Measurements from ENCODE around the gene CKB.

CKB gene

DNA sequence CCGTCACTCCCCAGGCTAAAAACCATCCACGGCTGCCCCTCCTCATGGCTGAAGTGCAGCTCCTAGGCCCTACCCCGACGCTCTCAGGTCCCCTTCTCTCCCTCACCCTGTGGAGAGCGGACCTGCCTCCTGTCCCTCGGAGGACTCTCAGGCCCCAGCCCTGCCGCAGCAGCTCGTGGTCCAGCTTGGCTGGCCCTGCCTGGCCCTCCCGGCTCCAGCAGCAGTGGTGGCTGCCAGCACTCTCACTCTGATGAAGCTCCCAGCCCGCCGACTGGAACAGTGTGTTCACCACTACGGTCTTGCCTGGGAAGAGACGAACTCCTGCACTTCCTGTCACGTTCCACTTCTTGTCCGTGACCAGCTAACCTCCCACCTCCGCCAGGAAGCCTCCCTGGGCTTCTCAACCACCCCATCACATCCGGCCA is 28.7 kb upstream of the CKB start:
- Histone ChIP-seq H3K4me3 (replicated peaks; ENCODE audit: low read depth, low read length) (no peak overlapping the region), H3K27me3 (replicated peaks; ENCODE audit: control insufficient read depth, insufficient read depth, low read length) (no peaks in the 10 kb centered on the region), H3K36me3 (ENCODE audit: control insufficient read depth, insufficient read depth, low read length) (no peaks in the 10 kb centered on the region)
- no peak for DNase-seq (ENCODE audit: extremely low read depth, insufficient read length)
- no peak for TF ChIP-seq CTCF (IDR thresholded peaks at IDR 0.05; ENCODE audit: insufficient read depth, low read length, poor library complexity, severe bottlenecking)

DNA sequence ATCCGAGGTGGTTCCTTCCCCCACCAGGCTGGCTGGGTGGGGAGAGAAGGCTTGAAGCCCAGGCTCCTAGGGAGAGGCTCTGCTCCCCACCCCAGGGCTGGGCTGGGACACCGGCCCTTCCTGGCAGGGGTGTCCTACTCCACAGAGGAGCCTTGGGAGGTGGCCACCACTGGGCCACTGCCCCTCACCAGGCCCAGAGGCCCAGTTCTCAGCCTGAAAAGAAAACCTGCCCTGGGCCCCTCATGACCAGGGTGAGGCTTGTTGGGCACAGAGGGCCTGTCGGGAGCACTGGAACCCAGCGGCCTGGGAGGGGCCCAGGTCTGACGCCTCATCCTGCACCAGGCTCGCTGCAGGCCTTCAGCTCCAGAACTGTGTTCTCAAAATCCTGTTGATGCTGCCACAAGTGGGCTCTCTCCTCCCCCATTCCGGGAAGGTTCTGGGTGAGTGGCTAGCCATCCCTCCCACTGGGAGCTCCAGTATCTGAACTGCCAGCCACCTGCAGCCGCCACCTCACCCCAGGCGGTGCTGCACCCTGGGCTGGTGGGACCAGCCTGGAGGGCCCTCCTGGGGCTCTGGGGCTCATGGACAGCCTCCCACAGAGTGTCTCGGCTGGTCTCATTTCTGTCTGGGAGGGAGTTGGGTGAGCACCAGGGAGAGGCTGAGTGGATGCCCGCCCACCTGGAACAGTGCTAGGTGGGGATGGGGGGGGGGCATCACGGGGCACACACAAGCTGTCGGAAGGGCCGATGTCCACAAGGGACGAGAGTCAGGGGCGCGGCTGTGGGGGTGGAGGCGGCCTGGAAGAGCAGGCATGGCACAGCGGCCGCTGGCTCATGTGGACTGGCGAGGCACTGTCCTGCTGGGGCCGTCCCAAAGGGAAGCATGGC is 28.1 kb upstream of the CKB start:
- no peaks in the 10 kb centered on the region for H3K36me3 ChIP-seq (ENCODE audit: control insufficient read depth, insufficient read depth, low read length)
- no peak for TF ChIP-seq CTCF (IDR thresholded peaks at IDR 0.05; ENCODE audit: insufficient read depth, low read length, poor library complexity, severe bottlenecking)
- H3K4me3 ChIP-seq (replicated peaks; ENCODE audit: low read depth, low read length): no peak overlapping the region
- DNase-seq (ENCODE audit: extremely low read depth, insufficient read length): no peak
- no peaks in the 10 kb centered on the region for H3K27me3 ChIP-seq (replicated peaks; ENCODE audit: control insufficient read depth, insufficient read depth, low read length)

DNA sequence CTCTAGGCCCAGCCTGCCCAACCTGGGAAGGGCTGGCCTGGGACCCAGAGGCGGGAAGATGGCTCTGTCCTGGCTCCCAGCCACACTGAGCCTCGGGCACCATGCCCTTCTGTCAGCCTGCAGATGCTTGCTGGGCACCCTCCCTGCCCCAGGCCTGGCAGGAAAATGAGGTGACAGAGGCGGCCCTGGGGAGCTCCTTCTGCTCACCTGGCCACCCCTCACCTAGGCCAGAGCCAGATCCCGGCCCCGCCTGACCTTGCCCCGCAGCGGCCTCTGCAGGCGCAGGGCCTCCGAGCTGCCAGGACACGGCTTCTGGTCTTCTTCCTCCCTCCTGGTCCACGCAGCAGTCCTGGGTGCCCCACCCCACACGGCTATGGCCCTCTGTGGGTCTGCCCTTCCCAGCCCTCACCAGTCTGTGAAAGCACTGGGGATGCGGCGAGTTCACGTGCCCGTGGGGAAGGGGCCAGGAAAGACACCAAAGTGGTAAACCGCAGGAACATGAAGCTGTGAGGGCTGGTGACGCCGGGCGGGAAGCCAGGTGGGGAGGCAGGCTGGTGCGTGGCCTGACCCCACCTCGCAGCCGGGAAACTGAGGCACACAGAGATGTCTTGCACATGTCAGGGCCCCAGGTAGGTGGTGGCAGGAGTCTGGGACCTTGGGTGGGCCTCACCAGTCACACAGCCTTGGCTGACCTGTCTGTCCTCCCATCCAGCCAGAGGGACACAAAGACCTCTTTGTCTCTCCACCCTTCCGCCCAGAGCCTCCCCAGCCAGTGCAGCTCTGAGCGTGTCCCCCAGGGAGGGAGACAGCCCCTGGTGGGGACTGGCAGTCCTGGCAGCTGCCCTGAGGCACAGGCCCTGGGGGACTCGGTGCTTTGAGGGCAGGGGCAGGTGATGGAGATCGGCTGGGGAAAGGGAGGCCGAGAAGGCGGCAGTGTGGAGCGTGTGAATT is 27.0 kb upstream of the CKB start:
- Histone ChIP-seq H3K36me3 (ENCODE audit: control insufficient read depth, insufficient read depth, low read length) (no peaks in the 10 kb centered on the region), H3K27me3 (replicated peaks; ENCODE audit: control insufficient read depth, insufficient read depth, low read length) (no peaks in the 10 kb centered on the region), H3K4me3 (replicated peaks; ENCODE audit: low read depth, low read length) (no peak overlapping the region)
- no peak for TF ChIP-seq CTCF (IDR thresholded peaks at IDR 0.05; ENCODE audit: insufficient read depth, low read length, poor library complexity, severe bottlenecking)
- peak; percentile 6 for DNase-seq (ENCODE audit: extremely low read depth, insufficient read length)

DNA sequence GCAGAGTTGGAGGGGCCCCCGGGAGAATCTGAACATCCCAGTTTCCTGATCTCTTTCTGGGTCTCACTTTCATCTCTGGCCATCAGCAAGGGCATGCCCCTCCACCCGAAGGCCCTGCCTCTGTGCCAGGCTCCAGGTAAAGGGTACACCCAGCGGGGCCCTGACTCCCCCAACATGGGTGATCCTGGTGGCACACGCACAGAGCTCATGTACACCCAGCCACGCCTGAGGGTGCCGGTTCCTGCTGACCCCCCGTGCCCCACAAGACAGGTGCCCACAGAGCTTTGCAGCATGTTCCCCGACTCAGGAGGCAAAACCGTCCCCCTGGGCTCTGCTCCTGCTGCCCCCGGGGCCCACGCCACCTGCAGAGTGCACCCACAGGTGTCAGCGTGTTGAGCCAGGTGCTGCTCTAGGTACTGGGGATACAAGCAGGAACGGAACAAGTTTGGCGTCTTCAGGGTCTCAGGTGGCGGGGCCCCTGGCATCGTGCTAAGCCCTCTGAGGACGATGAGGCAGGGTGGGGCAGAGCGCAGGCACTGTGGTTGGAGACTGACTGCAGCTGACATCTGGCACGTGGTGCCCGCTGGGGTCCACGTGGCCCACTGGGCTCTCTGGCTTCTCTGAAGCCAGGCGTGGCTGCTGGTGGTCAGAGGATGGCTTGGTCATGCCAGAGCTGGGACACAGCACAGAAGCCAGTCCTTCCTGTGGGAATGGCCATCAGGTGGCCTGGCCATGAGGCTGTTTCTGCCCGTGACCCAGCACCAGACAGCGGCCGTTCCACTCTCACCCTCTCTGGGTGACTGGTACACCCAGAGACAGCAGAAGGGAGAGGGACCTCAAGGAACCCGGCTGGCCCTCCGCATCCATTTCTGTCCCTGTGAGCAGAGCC is 26.1 kb upstream of the CKB start:
- Histone ChIP-seq H3K36me3 (ENCODE audit: control insufficient read depth, insufficient read depth, low read length) (no peaks in the 10 kb centered on the region), H3K4me3 (replicated peaks; ENCODE audit: low read depth, low read length) (no peak overlapping the region), H3K27me3 (replicated peaks; ENCODE audit: control insufficient read depth, insufficient read depth, low read length) (no peaks in the 10 kb centered on the region)
- TF ChIP-seq CTCF (IDR thresholded peaks at IDR 0.05; ENCODE audit: insufficient read depth, low read length, poor library complexity, severe bottlenecking): no peak
- no peak for DNase-seq (ENCODE audit: extremely low read depth, insufficient read length)

DNA sequence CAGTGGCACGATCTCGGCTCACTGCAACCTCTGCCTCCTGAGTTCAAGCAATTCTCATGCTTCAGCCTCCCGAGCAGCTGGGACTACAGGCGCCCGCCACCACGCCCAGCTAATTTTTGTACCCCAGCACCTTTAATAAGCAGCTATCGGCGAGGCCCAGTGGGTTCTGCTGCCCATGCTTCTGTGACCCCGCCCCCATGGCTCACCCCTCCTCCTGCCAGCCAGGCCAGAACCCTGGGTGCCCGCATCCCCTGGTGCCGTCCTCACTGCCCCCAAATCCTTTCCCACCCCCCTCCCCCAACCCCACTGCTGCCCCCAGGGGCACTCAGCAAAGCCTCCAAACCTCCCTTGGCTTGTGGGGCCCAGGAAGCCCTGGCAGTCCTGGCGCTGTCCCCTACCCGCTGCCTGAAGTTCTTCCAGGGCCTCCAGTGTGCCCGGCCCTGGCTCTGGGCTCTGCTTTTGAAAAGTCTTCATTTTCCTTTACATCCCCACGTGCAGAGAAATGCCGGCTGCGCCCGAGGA is 25.4 kb upstream of the CKB start:
- no peak for TF ChIP-seq CTCF (IDR thresholded peaks at IDR 0.05; ENCODE audit: insufficient read depth, low read length, poor library complexity, severe bottlenecking)

More for the DNA sequence above, 25.4 kb upstream of the CKB start:
- H3K36me3 ChIP-seq (ENCODE audit: control insufficient read depth, insufficient read depth, low read length): no peaks in the 10 kb centered on the region
- DNase-seq (ENCODE audit: extremely low read depth, insufficient read length): no peak
- H3K4me3 ChIP-seq (replicated peaks; ENCODE audit: low read depth, low read length): no peak overlapping the region
- H3K27me3 ChIP-seq (replicated peaks; ENCODE audit: control insufficient read depth, insufficient read depth, low read length): no peaks in the 10 kb centered on the region

Data from GM06990 (cell line).